IPS-18c (cell line): ENCODE results near the gene MAPKAPK2.

ENCODE experiments used
- H3K4me3 ChIP-seq: 2 replicates; pipeline ENCODE4 v1.7.0; 2013; ENCODE audit warnings: low read depth, mild to moderate bottlenecking, low read length, moderate library complexity; ENCODE audit not compliant: insufficient read depth
- H3K9me3 ChIP-seq: one replicate; pipeline ENCODE4 v1.6.1; 2013; ENCODE audit warnings: mild to moderate bottlenecking, low read length, moderate library complexity; ENCODE audit not compliant: control insufficient read depth, insufficient read depth

The MAPKAPK2 gene

DNA sequence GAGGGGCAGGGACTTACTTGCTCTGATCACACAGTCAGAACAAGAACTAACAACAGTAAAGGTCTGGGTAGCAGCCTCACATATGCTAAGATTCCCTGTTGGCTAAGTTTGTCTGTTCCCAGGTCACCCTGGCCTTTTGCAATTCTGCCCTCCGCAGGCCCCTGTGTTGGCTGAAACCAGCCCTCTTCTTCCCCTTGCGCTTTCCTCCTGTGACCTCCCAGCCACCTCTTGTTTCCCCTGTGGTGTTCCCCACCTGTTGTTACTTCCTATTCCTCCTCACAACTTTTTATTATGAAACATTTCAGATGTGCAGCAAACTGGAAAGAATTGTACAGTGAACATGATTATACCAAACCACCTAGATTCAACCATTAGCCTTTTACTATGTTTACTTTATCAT, 23.4 kb downstream of the MAPKAPK2 start:
- Histone ChIP-seq H3K4me3 (no peak overlapping the region), H3K9me3 (no peaks in the 10 kb centered on the region)

DNA sequence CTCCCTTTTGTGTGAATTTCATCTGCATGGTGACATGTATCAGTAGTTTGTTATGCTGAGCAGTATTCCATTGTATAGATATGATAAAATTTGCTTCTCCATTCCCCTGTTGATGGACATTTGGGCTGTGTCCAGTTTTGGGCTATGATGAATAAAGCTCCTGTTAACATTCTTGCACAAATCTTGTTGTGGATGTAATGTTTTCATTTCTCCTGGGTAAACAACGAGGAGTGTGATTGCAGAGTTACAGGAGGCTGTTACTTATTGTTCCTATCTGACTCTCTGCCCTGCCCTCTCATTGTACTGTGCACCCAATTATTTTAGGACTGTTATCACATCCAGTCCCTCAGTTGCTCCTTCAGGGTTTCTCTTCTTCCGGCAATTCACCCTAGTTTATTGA, 24.2 kb downstream of the MAPKAPK2 start:
- Histone ChIP-seq H3K9me3 (no peaks in the 10 kb centered on the region), H3K4me3 (no peak overlapping the region)

DNA sequence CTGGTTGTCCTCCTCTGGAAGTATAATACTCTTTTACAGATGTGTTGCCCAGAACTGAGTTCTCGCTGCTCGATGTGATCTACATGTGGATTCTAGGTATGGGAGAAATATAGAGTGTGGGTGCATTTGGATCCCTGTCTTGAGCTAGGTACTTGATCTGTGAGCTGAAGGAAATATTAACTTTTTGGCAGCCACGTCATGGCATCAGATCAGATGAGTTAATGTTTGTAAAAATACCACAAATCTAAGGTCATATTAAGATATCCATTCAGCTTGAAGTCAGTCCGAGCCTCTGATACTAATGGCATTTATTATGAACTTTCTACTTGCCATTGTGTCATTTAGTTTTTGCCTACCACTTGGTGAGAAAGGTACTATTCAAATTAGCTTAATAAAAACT, 24.6 kb downstream of the MAPKAPK2 start:
- H3K4me3 ChIP-seq = no peak overlapping the region

DNA sequence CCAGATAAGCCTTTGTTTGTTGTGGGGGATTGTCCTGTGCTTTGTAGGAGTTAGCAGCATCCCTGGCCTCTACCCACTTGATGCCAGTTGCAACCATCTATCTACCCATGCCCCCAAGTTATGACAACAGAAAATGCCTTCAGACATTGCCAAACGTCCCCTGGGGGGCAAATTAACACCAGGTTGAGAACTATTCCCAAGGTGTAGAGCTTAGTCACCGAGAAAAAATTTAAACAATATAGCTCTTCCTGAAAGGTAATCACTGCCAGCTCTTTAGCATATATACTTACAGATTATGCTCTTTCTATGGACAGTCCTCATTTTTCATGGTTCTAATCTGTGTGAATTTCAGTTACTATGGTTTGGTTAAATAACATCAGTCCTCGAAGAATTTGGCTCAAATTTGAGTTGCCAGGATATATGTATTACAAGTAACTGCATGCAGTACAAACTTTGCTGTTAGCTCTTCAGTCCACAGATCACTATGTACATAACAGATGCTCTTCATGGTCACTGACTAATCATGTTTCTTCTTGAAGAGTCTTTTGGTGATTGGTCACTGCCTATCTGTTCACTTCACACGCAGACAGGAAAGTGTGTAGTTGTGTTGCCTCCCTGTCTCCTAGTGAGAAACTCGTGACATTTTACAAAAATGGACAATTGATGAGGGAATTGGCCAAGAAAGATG, 25.2 kb downstream of the MAPKAPK2 start:
- H3K4me3 ChIP-seq = no peak overlapping the region
- no peaks in the 10 kb centered on the region for H3K9me3 ChIP-seq

More for the DNA sequence above, 24.6 kb downstream of the MAPKAPK2 start:
- no peaks in the 10 kb centered on the region for H3K9me3 ChIP-seq

DNA sequence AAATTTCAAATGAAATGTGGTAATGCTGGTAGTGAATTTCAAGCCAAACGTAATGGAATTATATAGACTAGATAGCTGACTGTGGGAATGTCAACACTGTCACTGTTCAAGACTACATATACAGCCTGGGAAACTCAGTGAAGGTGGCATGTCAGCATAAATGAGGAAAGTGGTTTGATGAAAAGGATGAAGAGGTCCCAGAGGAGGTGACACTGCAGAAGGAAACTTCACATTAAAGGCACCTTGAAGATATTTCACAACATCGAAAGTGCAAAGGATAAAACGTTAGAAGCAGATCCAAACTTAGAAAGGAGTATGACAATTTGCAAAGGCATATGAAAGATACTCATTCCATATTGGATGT, 25.7 kb downstream of the MAPKAPK2 start:
- Histone ChIP-seq H3K4me3 (no peak overlapping the region), H3K9me3 (no peaks in the 10 kb centered on the region)

DNA sequence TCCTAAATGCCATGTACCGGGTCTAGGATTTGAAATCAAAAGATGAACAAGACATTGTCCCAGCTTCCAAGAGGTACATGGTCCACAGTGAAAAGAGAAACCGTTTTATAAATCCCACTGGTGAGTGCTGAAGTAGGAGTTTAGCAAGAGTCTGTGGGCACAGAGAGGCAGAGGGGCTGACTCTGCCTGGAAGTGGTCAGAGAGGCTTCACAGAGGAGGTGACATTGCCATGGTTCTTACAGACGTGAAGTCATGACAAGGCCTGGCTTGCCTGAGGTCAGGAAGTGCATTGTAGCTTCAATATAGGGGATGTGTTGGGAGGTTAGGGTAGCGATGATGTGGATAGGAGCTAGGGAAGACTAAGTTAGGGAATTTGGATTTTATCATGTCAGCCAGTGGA, 28.4 kb downstream of the MAPKAPK2 start:
- H3K9me3 ChIP-seq = no peaks in the 10 kb centered on the region

DNA sequence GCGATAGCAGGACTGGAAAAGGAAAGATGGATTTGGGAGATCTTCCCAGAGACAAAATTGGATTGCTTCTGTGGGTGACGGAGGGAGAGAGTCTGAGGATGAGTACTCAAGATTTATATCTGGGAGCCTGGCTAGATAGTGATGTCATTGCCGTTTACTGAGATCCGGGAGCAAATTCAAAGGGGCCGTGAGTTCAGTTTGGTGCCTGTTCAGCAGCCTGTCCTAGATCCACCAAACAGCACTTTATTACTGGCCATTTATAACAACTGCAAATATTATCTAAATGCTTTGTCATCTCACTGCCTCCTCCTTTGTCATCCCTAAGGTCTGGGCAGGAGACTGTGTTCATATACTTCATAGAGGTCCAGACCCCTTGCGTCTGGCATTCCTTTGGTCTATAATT, 29.2 kb downstream of the MAPKAPK2 start:
- Histone ChIP-seq H3K4me3 (no peak overlapping the region), H3K9me3 (no peaks in the 10 kb centered on the region)

More for the DNA sequence above, 28.4 kb downstream of the MAPKAPK2 start:
- no peak overlapping the region for H3K4me3 ChIP-seq

DNA sequence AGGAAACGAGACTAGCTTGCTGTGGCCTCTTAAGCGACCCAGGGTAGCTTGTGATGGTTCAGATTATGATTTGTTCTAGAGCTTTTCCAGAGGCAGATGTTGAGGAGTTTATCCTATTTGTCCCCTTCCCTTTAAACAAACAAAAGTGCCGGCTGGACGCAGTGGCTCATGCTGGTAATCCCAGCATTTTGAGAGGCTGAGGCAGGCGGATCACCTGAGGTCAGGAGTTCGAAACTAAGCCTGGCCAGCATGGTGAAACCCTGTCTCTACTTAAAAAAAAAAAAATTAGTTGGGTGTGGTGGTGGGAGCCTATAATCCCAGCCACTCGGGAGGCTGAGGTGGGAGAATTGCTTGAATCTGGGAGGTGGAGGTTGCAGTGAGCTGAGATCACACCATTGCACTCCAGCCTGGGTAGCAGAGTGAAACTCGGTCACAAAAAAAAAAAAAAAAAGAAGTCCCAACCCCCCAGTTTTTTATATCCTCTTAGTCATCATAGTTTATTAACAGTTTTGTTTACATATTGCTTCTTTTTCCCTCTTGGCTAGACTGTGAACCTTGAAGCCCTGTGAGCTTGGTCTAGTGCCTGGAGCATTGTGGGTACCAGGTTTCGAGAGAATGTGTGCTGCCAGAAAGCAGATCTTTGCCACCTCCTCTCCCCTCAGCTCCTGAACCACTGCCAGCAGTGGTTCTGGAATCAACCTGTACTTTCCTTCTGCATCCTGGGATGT, 29.8 kb downstream of the MAPKAPK2 start:
- H3K4me3 ChIP-seq = no peak overlapping the region
- H3K9me3 ChIP-seq = no peaks in the 10 kb centered on the region

DNA sequence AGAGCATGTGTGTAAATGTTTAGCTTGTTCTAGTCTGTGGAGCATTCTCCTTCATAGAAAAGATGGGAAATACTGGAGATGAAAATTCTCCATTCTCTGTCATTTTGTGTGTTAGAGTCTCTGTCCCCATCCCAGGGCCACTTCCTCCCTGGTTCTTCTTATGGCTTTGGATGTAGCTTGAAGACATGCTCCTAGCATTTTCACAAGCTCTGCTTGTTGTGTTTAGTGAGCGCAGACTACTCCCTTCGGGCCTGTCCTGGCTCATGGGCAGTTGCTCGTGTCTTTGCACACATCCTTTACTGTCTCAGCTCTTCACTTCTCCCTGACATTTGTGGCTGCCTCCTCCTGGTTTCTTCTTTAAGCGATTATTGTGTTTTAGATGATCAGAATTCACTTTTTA, 30.4 kb downstream of the MAPKAPK2 start:
- Histone ChIP-seq H3K9me3 (no peaks in the 10 kb centered on the region), H3K4me3 (no peak overlapping the region)

DNA sequence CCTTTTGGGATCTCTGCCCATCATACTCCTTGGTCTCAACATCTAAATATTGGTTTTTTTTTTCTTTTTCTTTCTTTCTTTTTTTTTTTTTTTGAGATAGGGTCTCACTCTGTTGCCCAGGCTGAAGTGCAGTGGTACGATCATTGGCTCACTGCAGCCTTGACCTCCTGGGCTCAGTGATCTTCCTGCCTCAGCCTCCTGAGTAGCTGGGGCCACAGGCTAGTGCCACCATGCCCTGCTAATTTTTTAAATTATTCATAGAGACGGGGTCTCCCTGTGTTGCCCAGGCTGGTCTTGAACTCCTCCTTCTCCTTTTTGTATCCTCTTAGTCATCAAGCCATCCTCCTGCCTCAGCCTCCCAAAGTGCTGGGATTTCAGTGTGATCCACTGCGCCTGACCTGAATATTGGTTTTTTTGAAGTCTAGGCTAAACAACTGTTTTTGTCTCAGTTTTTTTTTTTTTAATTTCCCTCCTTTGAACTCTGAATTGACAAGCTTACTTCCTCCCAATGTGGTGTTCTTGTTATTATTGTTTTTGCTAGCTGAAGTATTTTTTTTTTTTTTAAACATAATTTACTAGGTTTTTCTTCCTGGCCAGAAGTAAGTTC, 30.9 kb downstream of the MAPKAPK2 start:
- Histone ChIP-seq H3K9me3 (no peaks in the 10 kb centered on the region), H3K4me3 (no peak overlapping the region)

DNA sequence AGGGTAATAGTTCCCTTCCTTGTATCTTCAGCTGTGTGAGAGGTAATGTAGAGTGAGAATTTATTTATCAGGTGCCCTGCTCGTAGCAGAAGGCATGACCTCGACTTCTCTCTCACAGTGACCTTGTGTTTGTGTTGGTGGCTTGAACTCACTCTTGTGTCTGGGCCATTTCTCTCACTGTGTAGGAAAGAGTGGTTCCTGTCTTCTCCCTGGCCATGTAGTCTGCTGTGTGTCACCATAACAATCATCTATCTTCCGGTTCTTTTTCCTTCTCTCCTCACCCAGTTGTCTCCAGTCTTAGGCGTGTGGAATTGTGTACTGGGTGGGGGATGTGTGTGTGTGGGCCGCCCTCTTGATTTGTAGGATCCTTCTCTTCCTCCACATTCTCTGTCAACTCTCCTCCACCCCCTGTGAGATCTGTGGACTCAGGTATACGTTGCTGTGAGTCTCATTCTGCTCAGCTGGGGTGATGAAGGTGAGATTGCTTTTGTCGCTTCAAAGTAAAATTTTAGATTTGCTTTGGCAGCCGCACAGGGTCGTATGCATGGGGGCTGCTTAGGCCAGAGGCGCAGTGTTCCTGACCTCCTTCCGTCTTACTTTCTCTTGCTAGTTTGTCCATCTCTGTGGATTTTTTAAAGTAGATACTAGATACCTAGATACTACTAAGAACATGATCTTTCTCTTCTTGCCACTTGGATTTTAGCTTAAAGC, 31.6 kb downstream of the MAPKAPK2 start:
- Histone ChIP-seq H3K4me3 (no peak overlapping the region), H3K9me3 (no peaks in the 10 kb centered on the region)

DNA sequence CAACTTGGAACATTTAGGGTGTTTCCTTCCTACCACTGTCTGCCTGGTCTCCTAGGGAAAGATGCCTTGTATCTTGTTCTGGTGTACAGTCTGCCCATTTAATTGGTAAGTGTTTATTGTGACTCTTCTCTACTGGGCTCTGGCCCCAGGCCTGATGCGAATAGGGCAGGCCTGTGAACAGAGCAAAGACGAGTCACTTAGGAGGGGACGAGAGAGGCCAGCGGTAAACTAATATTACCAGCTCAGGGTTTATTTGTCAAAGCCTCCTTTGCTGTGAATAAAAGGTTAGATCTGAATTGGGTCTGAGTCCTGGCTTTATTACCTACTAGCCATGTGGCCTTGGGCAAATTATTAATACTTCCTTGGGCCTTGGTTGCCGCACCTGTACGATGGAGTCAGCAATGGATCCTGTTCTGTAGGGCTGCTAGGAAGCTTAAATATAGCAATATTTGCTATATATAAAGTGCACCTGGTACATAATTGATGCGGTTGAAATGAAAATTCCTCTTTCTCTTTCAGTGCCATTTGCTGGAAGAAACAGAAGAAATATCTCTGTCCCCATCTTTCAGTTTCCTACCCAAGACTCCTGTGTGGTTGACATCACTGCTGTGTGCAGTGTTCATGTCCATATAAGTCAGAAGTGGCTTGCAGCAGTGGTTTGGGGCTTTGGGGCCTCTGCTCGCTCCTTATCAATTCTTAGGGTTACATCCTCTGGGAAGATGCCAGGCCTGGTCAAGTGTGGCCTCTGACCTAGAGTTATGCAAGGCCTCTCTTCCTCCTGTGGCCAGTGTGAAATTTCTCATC, 32.4 kb downstream of the MAPKAPK2 start:
- Histone ChIP-seq H3K4me3 (no peak overlapping the region), H3K9me3 (no peaks in the 10 kb centered on the region)

DNA sequence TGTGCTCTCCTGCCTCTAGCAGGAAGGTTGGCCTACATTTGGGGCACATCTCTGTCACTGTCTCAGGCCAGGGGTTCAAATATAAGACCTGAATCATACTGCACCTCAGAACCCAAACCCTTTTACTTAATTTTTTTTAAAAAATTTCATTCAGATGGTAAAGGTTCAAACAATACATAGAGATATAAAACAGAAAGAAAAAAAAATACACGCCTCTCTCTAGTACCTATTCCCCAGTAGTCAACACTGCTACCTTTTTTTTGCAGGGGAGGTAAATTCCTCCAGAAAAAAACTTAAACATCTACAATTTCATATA, 32.9 kb downstream of the MAPKAPK2 start:
- Histone ChIP-seq H3K9me3 (no peaks in the 10 kb centered on the region), H3K4me3 (no peak overlapping the region)

DNA sequence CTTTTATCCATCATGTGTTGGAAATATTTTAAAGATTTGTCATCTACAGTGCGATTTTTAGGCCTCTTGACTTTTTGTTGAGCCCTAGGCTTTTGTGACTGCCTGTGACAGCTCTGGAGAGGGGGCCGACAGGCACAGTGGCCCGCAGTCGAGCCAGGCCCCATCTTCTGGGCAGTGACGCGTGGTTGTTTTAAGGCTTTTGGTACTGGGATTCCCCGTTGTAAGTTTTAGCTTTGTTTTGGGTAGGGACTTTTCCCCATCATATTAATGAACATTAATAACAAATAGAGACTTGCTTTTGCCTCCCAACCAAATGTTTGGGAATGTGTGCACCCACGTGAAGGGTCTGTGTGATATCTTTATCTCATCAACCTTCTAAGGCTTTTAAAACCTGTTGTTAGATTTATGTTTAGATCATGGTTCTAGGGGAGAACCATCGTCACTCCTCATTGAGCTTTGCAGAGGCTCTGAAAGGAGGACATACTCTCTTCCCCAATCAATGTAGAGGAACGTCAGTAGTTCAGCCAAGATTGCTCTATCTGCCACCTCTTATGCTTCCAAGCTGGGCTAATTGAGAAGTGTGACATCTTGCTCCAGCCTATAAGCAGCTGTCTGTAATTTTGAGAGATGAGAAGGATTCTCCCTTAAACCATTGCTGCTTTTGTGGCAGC, 34.6 kb downstream of the MAPKAPK2 start:
- no peaks in the 10 kb centered on the region for H3K9me3 ChIP-seq
- no peak overlapping the region for H3K4me3 ChIP-seq

DNA sequence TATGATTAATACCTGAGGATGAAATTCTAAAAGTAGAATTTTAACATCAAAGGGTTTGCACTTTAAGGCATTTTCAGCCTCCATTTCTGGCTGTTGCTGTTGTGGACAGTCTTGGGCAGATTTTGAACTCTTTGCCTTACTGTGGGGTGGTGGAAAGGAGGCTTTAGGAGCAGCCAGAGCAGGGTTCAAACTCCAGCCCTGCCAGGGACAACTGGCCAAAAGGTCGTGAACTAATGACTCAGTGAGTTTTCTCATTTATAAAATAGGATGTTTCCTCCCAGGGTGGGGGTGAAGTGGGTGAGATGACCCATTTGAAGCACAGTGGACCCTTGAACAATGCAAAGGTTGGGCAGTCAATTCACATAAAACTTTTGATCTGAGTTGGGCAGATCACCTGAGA, 36.7 kb downstream of the MAPKAPK2 start:
- H3K9me3 ChIP-seq = no peaks in the 10 kb centered on the region
- no peak overlapping the region for H3K4me3 ChIP-seq

DNA sequence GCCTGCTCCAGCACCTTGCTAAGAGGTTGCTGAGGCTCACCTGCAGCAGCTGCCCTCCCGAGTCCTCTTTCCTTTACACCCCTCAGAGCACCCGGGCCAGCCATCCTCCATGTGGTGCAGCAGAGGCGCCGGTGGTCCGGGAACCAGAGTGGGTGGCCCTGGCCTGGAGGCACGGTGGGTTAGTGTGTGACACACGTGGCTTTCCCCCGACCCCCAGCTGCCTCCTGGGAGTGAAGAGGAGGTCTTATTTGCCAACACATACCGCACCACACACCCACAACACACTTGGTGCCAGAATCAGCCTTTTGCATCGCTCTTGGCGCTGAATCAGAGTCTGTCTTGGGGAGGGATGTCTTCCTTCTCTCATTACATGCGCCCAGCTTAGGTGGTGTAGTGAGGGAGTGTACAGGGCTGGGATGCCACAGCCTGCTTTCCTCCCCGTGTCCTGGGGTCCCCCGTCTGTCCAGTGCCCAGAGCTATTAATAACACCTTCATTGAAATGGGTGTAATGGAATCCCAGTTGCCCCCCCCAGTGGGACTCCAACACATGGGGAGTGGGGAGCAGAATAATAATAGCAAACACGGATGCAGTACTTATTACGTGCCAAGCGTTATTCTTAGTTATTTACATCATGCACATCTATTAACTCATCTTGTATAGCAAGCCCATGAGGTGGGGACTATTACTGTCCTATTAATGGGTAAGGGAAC, 38.2 kb downstream of the MAPKAPK2 start:
- no peak overlapping the region for H3K4me3 ChIP-seq
- H3K9me3 ChIP-seq = no peaks in the 10 kb centered on the region
